Endodermal cell (in vitro differentiated cells): Measurements from ENCODE around the gene SECISBP2. TPM values are rescaled to one million over a fixed set of nuclear protein-coding genes. Genes with fewer than 3 reads are reported as not detected.
A peak's percentile ranks its signal among the peaks of the same experiment; 100 is the strongest.
"Not testable (repeated sequence)": the region's sequence is repeated elsewhere in the genome, so short reads cannot be mapped to it uniquely, and the experiment has no call there.

Source experiments
- DNase-seq: peaks from one replicate; pipeline ENCODE4 v3.0.0-alpha.2; 2017
- H3K27ac ChIP-seq: 2 replicates; pipeline ENCODE4 v1.5.1; 2013; ENCODE audit warnings: mild to moderate bottlenecking, low read depth, low read length, moderate library complexity
- H3K27me3 ChIP-seq: 2 replicates; pipeline ENCODE4 v1.6.1; 2013; ENCODE audit warnings: mild to moderate bottlenecking, low read length, moderate library complexity; ENCODE audit not compliant: insufficient read depth, control insufficient read depth, poor library complexity, severe bottlenecking
- H3K36me3 ChIP-seq: 2 replicates; pipeline ENCODE4 v1.7.0; 2013; ENCODE audit warnings: mild to moderate bottlenecking, low read length, moderate library complexity; ENCODE audit not compliant: control insufficient read depth, insufficient read depth
- H3K4me1 ChIP-seq: one replicate; pipeline ENCODE4 v1.7.0; 2013; ENCODE audit warnings: low read length; ENCODE audit not compliant: control insufficient read depth, insufficient read depth
- H3K4me3 ChIP-seq: 2 replicates; pipeline ENCODE4 v1.5.1; 2013; ENCODE audit warnings: mild to moderate bottlenecking, low read length, moderate library complexity
- H3K9ac ChIP-seq: 2 replicates; pipeline ENCODE4 v1.6.1; 2013; ENCODE audit warnings: mild to moderate bottlenecking, low read length, moderate library complexity; ENCODE audit not compliant: poor library complexity, severe bottlenecking; ENCODE audit errors: extremely low read depth
- H3K9me3 ChIP-seq: 2 replicates; pipeline ENCODE4 v1.6.1; 2013; ENCODE audit warnings: mild to moderate bottlenecking, low read length, moderate library complexity; ENCODE audit not compliant: control insufficient read depth
- H3K27ac Mint-ChIP-seq: 2 replicates; pipeline ENCODE4 v1.8.0; 2020; ENCODE audit warnings: mixed read lengths
- H3K27me3 Mint-ChIP-seq: 2 replicates; pipeline ENCODE4 v1.8.0; 2021; ENCODE audit warnings: mild to moderate bottlenecking, mixed read lengths; ENCODE audit not compliant: insufficient read depth
- H3K36me3 Mint-ChIP-seq: 2 replicates; pipeline ENCODE4 v1.8.0; 2020; ENCODE audit warnings: low read depth, mixed read lengths
- H3K4me1 Mint-ChIP-seq: 2 replicates; pipeline ENCODE4 v1.8.0; 2020; ENCODE audit warnings: mixed read lengths
- H3K4me3 Mint-ChIP-seq: 2 replicates; pipeline ENCODE4 v1.8.0; 2020; ENCODE audit warnings: mild to moderate bottlenecking, moderate library complexity, mixed read lengths
- H3K9me3 Mint-ChIP-seq: 2 replicates; pipeline ENCODE4 v1.8.0; 2020; ENCODE audit warnings: mild to moderate bottlenecking, mixed read lengths
- CTCF ChIP-seq: fragments of 200-600 bp; sonication (generic); conservative IDR thresholded peaks from 2 replicates; pipeline ENCODE4 v1.5.0; 2021; ENCODE audit warnings: antibody characterized with exemption, mild to moderate bottlenecking
- WGBS, 2 experiments: methylation state at CpG; one replicate each; pipeline versions ENCODE4 v1.1.5 to v1.1.7; 2013; ENCODE audit warnings: missing lambda C conversion rate in 2 of 2, mixed read lengths in 1 of 2; ENCODE audit not compliant: insufficient coverage in 1 of 2, insufficient read length in 1 of 2; 5-methylcytosine and 5-hydroxymethylcytosine counted together
- total RNA-seq, 2 donors: library from RNA; stranded (reverse); fragmentation: NEBNext Ultra II Directional in 1 of 2; extraction: Animal tissue kit (Norgen Biotek cat#: 25700) in 1 of 2; gene quantifications; 2 replicates in 1 of 2; 3 replicates in 1 of 2; pipeline ENCODE4 v1.2.1, GENCODE V29; 2021

Gene SECISBP2
- total RNA-seq, 2 donors from 2014 or later, result 55.7 to 56.0 TPM

GRCh38 chr9:89342948-89343347 is 24.6 kb downstream of the SECISBP2 start:
- H3K9me3 ChIP-seq, result no peaks in the 10 kb centered on the region
- H3K27me3 Mint-ChIP-seq, result no peaks in the 10 kb centered on the region
- no peak overlapping the region for H3K4me3 Mint-ChIP-seq
- no peak overlapping the region for H3K27ac Mint-ChIP-seq
- no peak for DNase-seq
- H3K4me1 Mint-ChIP-seq, result no peaks in the 10 kb centered on the region
- no peaks in the 10 kb centered on the region for H3K9me3 Mint-ChIP-seq
- no peak overlapping the region for H3K27ac ChIP-seq
- H3K36me3 Mint-ChIP-seq, result peaks cover 73% of the 10 kb centered on the region
- peak; percentile 20 for TF ChIP-seq CTCF
- H3K4me1 ChIP-seq, result no peaks in the 10 kb centered on the region
- peaks cover 72% of the 10 kb centered on the region for H3K36me3 ChIP-seq
- 100% methylated on average over 1 of the region's 1 CpG; no CpG with 5 or more reads in 1 of the 2 experiments for WGBS, 2 experiments
- H3K27me3 ChIP-seq, result no peaks in the 10 kb centered on the region
- H3K9ac ChIP-seq, result no peak overlapping the region
- no peak overlapping the region for H3K4me3 ChIP-seq

GRCh38 chr9:89343812-89344211 is 25.5 kb downstream of the SECISBP2 start:
- H3K36me3 ChIP-seq, result peaks cover 72% of the 10 kb centered on the region
- not testable (repeated sequence) for H3K4me1 Mint-ChIP-seq, H3K27me3 Mint-ChIP-seq, H3K9me3 ChIP-seq, H3K27ac Mint-ChIP-seq, H3K9ac ChIP-seq, H3K27me3 ChIP-seq, H3K4me3 ChIP-seq, H3K27ac ChIP-seq, H3K4me3 Mint-ChIP-seq, H3K4me1 ChIP-seq, H3K9me3 Mint-ChIP-seq, DNase-seq
- WGBS, 2 experiments, result 97 to 100% methylated on average over 2 to 7 of the region's 7 CpGs
- peaks cover 80% of the 10 kb centered on the region for H3K36me3 Mint-ChIP-seq

GRCh38 chr9:89345476-89345875 is 27.2 kb downstream of the SECISBP2 start:
- DNase-seq, result no peak
- Histone ChIP-seq H3K27ac (no peak overlapping the region), H3K27me3 (no peaks in the 10 kb centered on the region), H3K4me3 (no peak overlapping the region), H3K4me1 (no peaks in the 10 kb centered on the region), H3K9me3 (no peaks in the 10 kb centered on the region), H3K9ac (no peak overlapping the region), H3K36me3 (peaks cover 64% of the 10 kb centered on the region)
- no peaks in the 10 kb centered on the region for H3K9me3 Mint-ChIP-seq
- no peak overlapping the region for H3K4me3 Mint-ChIP-seq
- WGBS, 2 experiments, result 87 to 95% methylated on average over 2 to 5 of the region's 5 CpGs
- peaks cover 88% of the 10 kb centered on the region for H3K36me3 Mint-ChIP-seq
- no peak for TF ChIP-seq CTCF
- no peaks in the 10 kb centered on the region for H3K4me1 Mint-ChIP-seq
- H3K27ac Mint-ChIP-seq, result peak overlapping the region; percentile 11
- no peaks in the 10 kb centered on the region for H3K27me3 Mint-ChIP-seq

GRCh38 chr9:89346696-89347095 is 28.4 kb downstream of the SECISBP2 start:
- Histone ChIP-seq H3K9me3 (no peaks in the 10 kb centered on the region), H3K27me3 (no peaks in the 10 kb centered on the region), H3K27ac (no peak overlapping the region), H3K4me1 (no peaks in the 10 kb centered on the region), H3K9ac (no peak overlapping the region), H3K4me3 (no peak overlapping the region), H3K36me3 (peaks cover 64% of the 10 kb centered on the region)
- peaks cover 89% of the 10 kb centered on the region for H3K36me3 Mint-ChIP-seq
- no peak overlapping the region for H3K4me3 Mint-ChIP-seq
- no peaks in the 10 kb centered on the region for H3K9me3 Mint-ChIP-seq
- no peak for DNase-seq
- H3K27ac Mint-ChIP-seq, result no peak overlapping the region
- no peaks in the 10 kb centered on the region for H3K27me3 Mint-ChIP-seq
- no peak for TF ChIP-seq CTCF
- 95% methylated on average over 7 to 9 of the region's 9 CpGs for WGBS, 2 experiments
- no peaks in the 10 kb centered on the region for H3K4me1 Mint-ChIP-seq
